Neural cell (in vitro differentiated cells): ENCODE measurements around the gene ARID1B. TPM values are rescaled to one million over a fixed set of nuclear protein-coding genes. Genes with fewer than 3 reads are reported as not detected.

Experiments
- H2AFZ ChIP-seq: fragments of 200-600, 300-800 bp; sonication (generic), shearing (Covaris generic); 2 replicates; pipeline ENCODE4 v1.6.0; 2014; ENCODE audit warnings: low read depth, mild to moderate bottlenecking, antibody characterized with exemption, low read length, moderate library complexity
- H3F3A ChIP-seq: fragments of 200-600 bp; shearing (Covaris generic); 2 replicates; pipeline ENCODE4 v1.6.1; 2016; ENCODE audit warnings: mild to moderate bottlenecking, moderate library complexity, mixed read lengths, antibody characterized with exemption, low read length; ENCODE audit not compliant: insufficient read depth, poor library complexity, severe bottlenecking
- H3K27ac ChIP-seq: fragments of 200-600, 300-800 bp; sonication (generic), shearing (Covaris generic); 2 replicates; pipeline ENCODE4 v1.5.1; 2014; ENCODE audit warnings: mild to moderate bottlenecking, low read length, moderate library complexity
- H3K27me3 ChIP-seq: fragments of 300-800, 200-600 bp; sonication (generic), shearing (Covaris generic); 2 replicates; pipeline ENCODE4 v1.6.0; 2014; ENCODE audit warnings: mild to moderate bottlenecking, low read depth, low read length, moderate library complexity; ENCODE audit not compliant: insufficient read depth
- H3K36me3 ChIP-seq: fragments of 300-800, 200-600 bp; sonication (generic), shearing (Covaris generic); 2 replicates; pipeline ENCODE4 v1.5.1; 2014; ENCODE audit warnings: mild to moderate bottlenecking, antibody characterized with exemption, low read length, moderate library complexity; ENCODE audit not compliant: insufficient read depth
- H3K4me2 ChIP-seq: fragments of 300-800, 200-600 bp; sonication (generic), shearing (Covaris generic); 2 replicates; pipeline ENCODE4 v1.6.0; 2014; ENCODE audit warnings: mild to moderate bottlenecking, low read length
- H3K4me3 ChIP-seq: fragments of 300-800, 200-600 bp; sonication (generic), shearing (Covaris generic); 2 replicates; pipeline ENCODE4 v1.5.1; 2014; ENCODE audit warnings: mild to moderate bottlenecking, low read length, moderate library complexity
- H3K79me2 ChIP-seq: fragments of 200-600 bp; shearing (Covaris generic); replicated peaks from 2 replicates; pipeline ENCODE4 v1.6.0; 2014; ENCODE audit warnings: mild to moderate bottlenecking, low read length, moderate library complexity; ENCODE audit not compliant: insufficient read depth
- H3K9ac ChIP-seq: fragments of 300-800, 200-600 bp; sonication (generic), shearing (Covaris generic); 2 replicates; pipeline ENCODE4 v1.6.1; 2016; ENCODE audit warnings: mild to moderate bottlenecking, low read length, mixed read lengths
- H3K9me2 ChIP-seq: fragments of 200-600 bp; shearing (Covaris generic); 2 replicates; pipeline ENCODE4 v1.6.1; 2016; ENCODE audit warnings: mild to moderate bottlenecking, low read length, mixed read lengths; ENCODE audit not compliant: insufficient read depth
- H3K9me3 ChIP-seq: fragments of 200-600, 300-800 bp; sonication (generic), shearing (Covaris generic); 2 replicates; pipeline ENCODE4 v1.6.1; 2016; ENCODE audit warnings: mild to moderate bottlenecking, mixed run types, low read length, moderate library complexity, mixed read lengths
- H4K20me1 ChIP-seq: fragments of 200-600 bp; shearing (Covaris generic); 2 replicates; pipeline ENCODE4 v1.6.1; 2016; ENCODE audit warnings: mild to moderate bottlenecking, mixed run types; ENCODE audit not compliant: insufficient read depth
- CTCF ChIP-seq: fragments of 450-650 bp; IDR thresholded peaks from 2 replicates; pipeline ENCODE4 v1.5.1; 2014; ENCODE audit warnings: antibody characterized with exemption, mild to moderate bottlenecking, moderate library complexity; ENCODE audit not compliant: poor library complexity, severe bottlenecking
- EP300 ChIP-seq: fragments of 450-650 bp; conservative IDR thresholded peaks from 2 replicates; pipeline ENCODE4 v1.6.1; 2014; ENCODE audit warnings: antibody characterized with exemption, mild to moderate bottlenecking, moderate library complexity; ENCODE audit not compliant: poor library complexity, severe bottlenecking
- EZH2 ChIP-seq: fragments of 200-600, 300-800 bp; shearing (Covaris generic), sonication (generic); IDR thresholded peaks from 2 replicates; pipeline ENCODE4 v1.6.1; 2014; ENCODE audit warnings: antibody characterized with exemption, low read length, borderline replicate concordance, mild to moderate bottlenecking; ENCODE audit not compliant: insufficient read depth, poor library complexity, severe bottlenecking
- MXI1 ChIP-seq: fragments of 450-650 bp; conservative IDR thresholded peaks from 2 replicates; pipeline ENCODE4 v1.6.1; 2014; ENCODE audit warnings: antibody characterized with exemption, mild to moderate bottlenecking; ENCODE audit not compliant: poor library complexity, severe bottlenecking
- POLR2AphosphoS5 ChIP-seq: IDR thresholded peaks from 2 replicates; pipeline ENCODE4 v1.6.1; 2012
- RAD21 ChIP-seq: fragments of 450-650 bp; conservative IDR thresholded peaks from 2 replicates; pipeline ENCODE4 v1.6.1; 2014; ENCODE audit warnings: antibody characterized with exemption, mild to moderate bottlenecking, moderate library complexity
- SMC3 ChIP-seq: fragments of 450-650 bp; conservative IDR thresholded peaks from 2 replicates; pipeline ENCODE4 v1.6.1; 2014; ENCODE audit warnings: antibody characterized with exemption, mild to moderate bottlenecking, moderate library complexity; ENCODE audit not compliant: poor library complexity
- TAF1 ChIP-seq: IDR thresholded peaks from 2 replicates; pipeline ENCODE4 v1.6.1; 2012; ENCODE audit warnings: low read depth
- polyA plus RNA-seq: library from polyadenylated mRNA; depleted of rRNA; stranded (reverse); fragments of >200 nt; gene quantifications from 2 replicates; pipeline ENCODE4 v1.2.3, GENCODE V29; 2014
- TF ChIP-seq, protein P1 (sequence below): IDR thresholded peaks from 2 replicates; pipeline ENCODE4 v1.6.1; 2012; ENCODE audit warnings: borderline replicate concordance

Gene ARID1B
- polyA plus RNA-seq, 1 donor from 2014 or later: 35.0 TPM

GRCh38 chr6:157139054-157139708, 362.0 kb downstream of the ARID1B start:
- Histone ChIP-seq H3K79me2 (no peaks in the 10 kb centered on the region), H3K27ac (no peak overlapping the region), H3K9me2 (no peaks in the 10 kb centered on the region), H3K4me3 (no peak overlapping the region), H4K20me1 (no peaks in the 10 kb centered on the region), H3K9me3 (no peaks in the 10 kb centered on the region), H3F3A (no peaks in the 10 kb centered on the region), H3K4me2 (no peak overlapping the region), H3K27me3 (no peaks in the 10 kb centered on the region), H3K9ac (no peak overlapping the region), H3K36me3 (no peaks in the 10 kb centered on the region), H2AFZ (no peak overlapping the region)
- TF ChIP-seq EZH2 (no peak), EP300 (no peak), RAD21 (no peak), TAF1 (no peak), POLR2AphosphoS5 (no peak), SMC3 (no peak), CTCF (no peak), MXI1 (no peak)
- TF ChIP-seq, protein P1, sequence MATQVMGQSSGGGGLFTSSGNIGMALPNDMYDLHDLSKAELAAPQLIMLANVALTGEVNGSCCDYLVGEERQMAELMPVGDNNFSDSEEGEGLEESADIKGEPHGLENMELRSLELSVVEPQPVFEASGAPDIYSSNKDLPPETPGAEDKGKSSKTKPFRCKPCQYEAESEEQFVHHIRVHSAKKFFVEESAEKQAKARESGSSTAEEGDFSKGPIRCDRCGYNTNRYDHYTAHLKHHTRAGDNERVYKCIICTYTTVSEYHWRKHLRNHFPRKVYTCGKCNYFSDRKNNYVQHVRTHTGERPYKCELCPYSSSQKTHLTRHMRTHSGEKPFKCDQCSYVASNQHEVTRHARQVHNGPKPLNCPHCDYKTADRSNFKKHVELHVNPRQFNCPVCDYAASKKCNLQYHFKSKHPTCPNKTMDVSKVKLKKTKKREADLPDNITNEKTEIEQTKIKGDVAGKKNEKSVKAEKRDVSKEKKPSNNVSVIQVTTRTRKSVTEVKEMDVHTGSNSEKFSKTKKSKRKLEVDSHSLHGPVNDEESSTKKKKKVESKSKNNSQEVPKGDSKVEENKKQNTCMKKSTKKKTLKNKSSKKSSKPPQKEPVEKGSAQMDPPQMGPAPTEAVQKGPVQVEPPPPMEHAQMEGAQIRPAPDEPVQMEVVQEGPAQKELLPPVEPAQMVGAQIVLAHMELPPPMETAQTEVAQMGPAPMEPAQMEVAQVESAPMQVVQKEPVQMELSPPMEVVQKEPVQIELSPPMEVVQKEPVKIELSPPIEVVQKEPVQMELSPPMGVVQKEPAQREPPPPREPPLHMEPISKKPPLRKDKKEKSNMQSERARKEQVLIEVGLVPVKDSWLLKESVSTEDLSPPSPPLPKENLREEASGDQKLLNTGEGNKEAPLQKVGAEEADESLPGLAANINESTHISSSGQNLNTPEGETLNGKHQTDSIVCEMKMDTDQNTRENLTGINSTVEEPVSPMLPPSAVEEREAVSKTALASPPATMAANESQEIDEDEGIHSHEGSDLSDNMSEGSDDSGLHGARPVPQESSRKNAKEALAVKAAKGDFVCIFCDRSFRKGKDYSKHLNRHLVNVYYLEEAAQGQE: no peak

- Histone ChIP-seq H3K27me3 (no peaks in the 10 kb centered on the region), H3K36me3 (no peaks in the 10 kb centered on the region), H3K4me2 (no peak overlapping the region), H3F3A (no peaks in the 10 kb centered on the region), H3K79me2 (no peaks in the 10 kb centered on the region), H3K27ac (no peak overlapping the region), H3K9me3 (no peaks in the 10 kb centered on the region), H3K9ac (no peak overlapping the region), H3K4me3 (no peak overlapping the region), H4K20me1 (no peaks in the 10 kb centered on the region), H2AFZ (no peak overlapping the region), H3K9me2 (no peaks in the 10 kb centered on the region)
- no peak for TF ChIP-seq CTCF
- no peak for TF ChIP-seq EZH2
- no peak for TF ChIP-seq SMC3
These were observed 366.2 kb downstream of the ARID1B start for GRCh38 chr6:157143171-157143889.
